ENCODE data around the gene RBM20. TPM values are rescaled to one million over a fixed set of nuclear protein-coding genes. Genes with fewer than 3 reads are reported as not detected.
"Not testable (repeated sequence)": the region's sequence is repeated elsewhere in the genome, so short reads cannot be mapped to it uniquely, and the experiment has no call there.

Gene RBM20
- polyA plus RNA-seq, 1 donor, result 0.96 TPM

DNA sequence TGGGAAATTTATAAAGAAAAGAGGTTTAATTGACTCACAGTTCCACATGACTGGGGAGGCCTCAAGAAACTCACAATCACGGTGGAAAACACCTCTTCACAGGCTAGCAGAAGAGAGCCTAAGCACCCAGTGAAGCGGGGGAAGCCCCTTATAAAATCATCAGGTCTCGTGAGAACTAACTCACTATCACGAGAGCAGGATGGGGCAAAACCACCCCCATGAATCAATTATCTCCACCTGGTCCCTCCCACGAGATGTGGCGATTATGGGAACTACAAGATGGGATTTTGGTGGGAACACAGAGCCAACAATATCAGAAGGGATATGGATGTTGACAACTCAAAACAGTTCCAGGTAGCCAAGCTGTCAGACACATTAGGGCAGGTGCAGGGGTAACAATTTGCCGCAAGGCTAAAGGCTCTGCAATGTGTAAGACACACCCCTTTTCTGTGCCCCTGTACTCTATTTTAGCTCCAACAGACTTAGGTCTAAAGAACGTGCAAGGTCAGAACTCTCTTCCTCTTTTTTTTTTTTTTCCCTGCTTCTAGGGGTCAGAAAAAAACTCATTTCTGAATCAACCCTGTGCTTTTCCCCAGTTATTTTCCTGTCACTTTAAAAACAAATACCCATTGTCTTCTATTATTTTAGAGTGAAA lies 30.7 kb upstream of the RBM20 start:
- Histone ChIP-seq H3K4me3 (ENCODE audit: low read length) (no peak overlapping the region), H3K27ac (ENCODE audit: low read length) (no peak overlapping the region), H3K27me3 (ENCODE audit: control insufficient read depth, insufficient read depth, low read length) (no peaks in the 10 kb centered on the region), H3K9me3 (ENCODE audit: control insufficient read depth, low read depth, low read length) (no peaks in the 10 kb centered on the region), H3K4me1 (ENCODE audit: control insufficient read depth, insufficient read depth, low read length) (no peaks in the 10 kb centered on the region), H3K36me3 (ENCODE audit: control insufficient read depth, insufficient read depth, low read length) (no peaks in the 10 kb centered on the region)
- DNase-seq, result no peak
- 62% methylated on average over 2 of the region's 8 CpGs for WGBS (ENCODE audit: insufficient coverage, low lambda C conversion rate)

DNA sequence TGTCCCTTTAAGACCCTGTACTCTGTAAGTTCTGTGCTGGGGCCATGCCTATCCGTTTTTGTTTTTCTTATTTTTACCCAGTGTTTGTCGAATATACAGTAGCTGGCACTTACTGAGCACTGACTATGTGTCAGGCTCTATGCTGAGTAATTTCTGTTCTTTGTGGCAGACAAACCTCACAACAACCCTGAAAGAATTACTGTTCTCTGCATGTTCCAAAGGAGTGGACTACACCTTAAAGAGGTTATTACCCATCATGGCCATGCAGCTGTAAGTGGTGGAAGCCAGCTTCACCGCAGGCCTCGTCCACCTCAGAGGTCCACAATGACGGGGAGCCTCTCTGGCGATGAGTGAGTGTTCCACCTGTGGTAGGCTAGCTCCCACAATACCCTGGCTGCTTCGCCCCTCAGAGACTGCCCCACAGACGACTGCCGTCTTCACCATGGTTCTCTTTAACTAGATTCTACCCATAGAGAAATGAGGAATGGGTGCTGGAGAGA lies 30.1 kb upstream of the RBM20 start:
- Histone ChIP-seq H3K27ac (ENCODE audit: low read length) (no peak overlapping the region), H3K4me1 (ENCODE audit: control insufficient read depth, insufficient read depth, low read length) (no peaks in the 10 kb centered on the region), H3K27me3 (ENCODE audit: control insufficient read depth, insufficient read depth, low read length) (no peaks in the 10 kb centered on the region), H3K36me3 (ENCODE audit: control insufficient read depth, insufficient read depth, low read length) (no peaks in the 10 kb centered on the region), H3K4me3 (ENCODE audit: low read length) (no peak overlapping the region), H3K9me3 (ENCODE audit: control insufficient read depth, low read depth, low read length) (no peaks in the 10 kb centered on the region)
- WGBS (ENCODE audit: insufficient coverage, low lambda C conversion rate), result 100% methylated on average over 1 of the region's 9 CpGs
- no peak for DNase-seq

DNA sequence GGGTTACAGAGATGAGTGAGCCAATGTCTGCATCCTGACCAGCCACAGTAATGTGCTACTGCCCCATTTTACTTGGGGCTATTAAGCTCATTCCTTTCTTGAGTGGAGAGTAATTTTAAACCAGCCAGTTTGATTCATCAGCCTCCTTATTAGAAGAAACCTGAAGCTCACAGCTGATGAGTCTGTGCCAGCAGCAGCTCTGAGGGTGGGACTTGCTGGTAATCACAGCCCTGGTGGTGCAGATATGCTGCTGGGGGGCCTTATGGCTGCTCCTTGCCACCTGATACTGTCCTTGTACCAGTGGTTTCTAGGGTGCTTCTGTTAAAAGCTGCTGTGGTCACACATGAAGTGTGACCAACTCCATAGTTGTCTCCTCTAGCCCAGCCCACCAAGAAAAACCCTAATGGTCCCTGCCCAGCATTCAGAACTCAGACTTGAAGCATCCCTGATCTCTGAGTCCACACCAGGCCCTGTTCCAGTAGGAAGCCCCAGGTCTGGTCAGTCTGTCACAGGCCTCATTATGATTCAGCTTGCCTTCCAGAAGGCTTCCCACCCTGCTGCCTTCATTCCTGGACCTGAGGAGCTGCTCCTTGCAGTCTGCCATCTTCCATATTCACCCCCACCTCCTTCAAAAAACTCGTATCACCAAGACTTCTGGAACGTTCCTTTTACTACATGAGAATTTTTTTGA lies 28.9 kb upstream of the RBM20 start:
- Histone ChIP-seq H3K27me3 (ENCODE audit: control insufficient read depth, insufficient read depth, low read length) (no peaks in the 10 kb centered on the region), H3K36me3 (ENCODE audit: control insufficient read depth, insufficient read depth, low read length) (no peaks in the 10 kb centered on the region), H3K4me3 (ENCODE audit: low read length) (no peak overlapping the region), H3K27ac (ENCODE audit: low read length) (no peak overlapping the region), H3K9me3 (ENCODE audit: control insufficient read depth, low read depth, low read length) (no peaks in the 10 kb centered on the region), H3K4me1 (ENCODE audit: control insufficient read depth, insufficient read depth, low read length) (no peaks in the 10 kb centered on the region)
- WGBS (ENCODE audit: insufficient coverage, low lambda C conversion rate), result 80% methylated on average over 1 of the region's 2 CpGs
- DNase-seq, result no peak

DNA sequence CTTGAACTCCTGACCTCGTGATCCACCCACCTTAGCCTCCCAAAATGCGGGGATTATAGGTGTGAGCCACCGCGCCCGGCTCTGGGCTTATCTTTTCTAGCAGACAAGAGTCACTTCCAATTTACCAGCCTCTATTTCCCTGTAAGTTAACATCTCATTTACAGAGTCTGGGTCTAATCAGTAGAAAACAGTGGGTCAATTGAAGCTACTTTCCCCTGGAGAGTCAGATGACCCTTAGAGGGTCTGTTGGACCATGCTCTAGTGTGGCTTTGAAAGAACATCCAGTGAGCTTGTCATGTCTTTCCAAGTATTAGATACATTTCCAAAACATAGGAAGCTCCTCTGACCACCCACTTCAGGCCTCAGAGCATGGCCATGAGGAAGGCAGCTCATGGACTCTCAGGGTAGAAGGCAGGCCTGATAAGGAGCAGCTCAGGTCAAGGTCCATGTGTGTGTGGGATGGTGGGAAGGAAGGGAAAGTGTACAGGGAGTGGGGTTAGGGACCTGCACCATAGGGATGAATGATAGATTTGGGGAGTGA lies 27.6 kb upstream of the RBM20 start:
- no peak overlapping the region for H3K4me3 ChIP-seq (ENCODE audit: low read length)
- no peaks in the 10 kb centered on the region for H3K27me3 ChIP-seq (ENCODE audit: control insufficient read depth, insufficient read depth, low read length)
- no peaks in the 10 kb centered on the region for H3K9me3 ChIP-seq (ENCODE audit: control insufficient read depth, low read depth, low read length)
- DNase-seq, result peak in 1 of 2 donors; percentile 32
- H3K36me3 ChIP-seq (ENCODE audit: control insufficient read depth, insufficient read depth, low read length), result no peaks in the 10 kb centered on the region
- WGBS (ENCODE audit: insufficient coverage, low lambda C conversion rate), result no CpG with 5 or more reads among the region's 5 CpGs
- H3K27ac ChIP-seq (ENCODE audit: low read length), result no peak overlapping the region
- no peaks in the 10 kb centered on the region for H3K4me1 ChIP-seq (ENCODE audit: control insufficient read depth, insufficient read depth, low read length)

DNA sequence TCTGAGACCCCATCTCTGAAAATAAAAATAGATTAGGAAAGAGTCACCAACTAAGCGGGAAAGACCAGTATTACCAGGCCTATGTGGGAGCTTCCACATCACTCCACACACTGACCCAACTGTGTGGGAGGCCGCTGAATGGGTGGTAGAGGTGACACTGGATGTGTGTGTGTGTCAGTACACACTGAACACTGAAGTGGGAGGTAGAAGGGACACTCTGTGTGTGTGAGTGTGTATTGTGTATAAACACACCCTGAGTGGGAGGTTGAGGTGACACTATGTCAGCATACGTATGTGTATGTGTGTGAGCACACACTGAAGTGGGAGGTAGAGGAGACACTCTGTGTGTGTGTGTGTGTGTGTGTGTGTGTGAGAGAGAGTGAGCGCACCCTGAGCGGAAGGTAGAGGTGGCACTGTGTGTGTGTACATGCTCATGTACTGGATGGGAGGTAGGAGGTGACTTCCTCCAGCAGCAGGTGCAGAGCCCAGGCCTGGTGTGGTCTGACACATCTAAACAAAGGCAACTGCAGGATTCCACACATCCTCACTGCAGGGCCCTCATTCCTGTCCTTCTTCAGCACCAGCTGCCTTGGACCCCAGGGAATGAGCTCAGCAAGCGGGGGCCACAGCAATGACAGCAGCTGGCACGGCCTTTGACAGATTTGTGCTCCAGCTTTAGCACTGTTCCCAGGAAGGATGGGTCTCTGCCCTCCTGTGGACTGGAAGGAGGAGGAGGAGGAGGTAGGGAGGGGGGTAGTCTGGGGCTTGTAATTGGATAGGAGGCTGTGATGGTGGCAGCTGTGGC lies 26.5 kb upstream of the RBM20 start:
- no CpG with 5 or more reads among the region's 7 CpGs for WGBS (ENCODE audit: insufficient coverage, low lambda C conversion rate)
- Histone ChIP-seq H3K4me3 (ENCODE audit: low read length) (no peak overlapping the region), H3K27me3 (ENCODE audit: control insufficient read depth, insufficient read depth, low read length) (no peaks in the 10 kb centered on the region), H3K36me3 (ENCODE audit: control insufficient read depth, insufficient read depth, low read length) (no peaks in the 10 kb centered on the region), H3K27ac (ENCODE audit: low read length) (no peak overlapping the region), H3K9me3 (ENCODE audit: control insufficient read depth, low read depth, low read length) (no peaks in the 10 kb centered on the region), H3K4me1 (ENCODE audit: control insufficient read depth, insufficient read depth, low read length) (no peaks in the 10 kb centered on the region)
- DNase-seq, result no peak

DNA sequence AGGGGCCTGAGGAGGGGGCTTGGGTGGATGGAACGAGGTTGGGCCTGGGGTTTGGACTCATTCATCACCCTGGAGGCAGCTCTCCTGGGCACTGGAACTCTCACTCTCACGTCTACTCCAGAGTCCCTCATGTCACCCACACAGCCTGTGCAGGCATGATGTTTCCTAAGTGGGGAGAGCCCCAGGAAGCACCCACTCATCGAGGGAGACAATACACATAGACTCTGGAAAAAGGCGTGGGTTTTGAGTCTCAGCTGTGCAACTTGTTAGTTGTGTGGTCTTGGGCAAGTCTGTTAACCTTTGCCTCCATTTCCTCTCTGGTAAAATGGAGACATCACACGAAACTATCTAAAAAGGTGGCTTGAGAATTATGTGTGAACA lies 25.9 kb upstream of the RBM20 start:
- WGBS (ENCODE audit: insufficient coverage, low lambda C conversion rate), result no CpG with 5 or more reads among the region's 5 CpGs
- Histone ChIP-seq H3K36me3 (ENCODE audit: control insufficient read depth, insufficient read depth, low read length) (no peaks in the 10 kb centered on the region), H3K4me3 (ENCODE audit: low read length) (no peak overlapping the region), H3K9me3 (ENCODE audit: control insufficient read depth, low read depth, low read length) (no peaks in the 10 kb centered on the region), H3K4me1 (ENCODE audit: control insufficient read depth, insufficient read depth, low read length) (no peaks in the 10 kb centered on the region), H3K27me3 (ENCODE audit: control insufficient read depth, insufficient read depth, low read length) (no peaks in the 10 kb centered on the region), H3K27ac (ENCODE audit: low read length) (no peak overlapping the region)
- DNase-seq, result no peak

DNA sequence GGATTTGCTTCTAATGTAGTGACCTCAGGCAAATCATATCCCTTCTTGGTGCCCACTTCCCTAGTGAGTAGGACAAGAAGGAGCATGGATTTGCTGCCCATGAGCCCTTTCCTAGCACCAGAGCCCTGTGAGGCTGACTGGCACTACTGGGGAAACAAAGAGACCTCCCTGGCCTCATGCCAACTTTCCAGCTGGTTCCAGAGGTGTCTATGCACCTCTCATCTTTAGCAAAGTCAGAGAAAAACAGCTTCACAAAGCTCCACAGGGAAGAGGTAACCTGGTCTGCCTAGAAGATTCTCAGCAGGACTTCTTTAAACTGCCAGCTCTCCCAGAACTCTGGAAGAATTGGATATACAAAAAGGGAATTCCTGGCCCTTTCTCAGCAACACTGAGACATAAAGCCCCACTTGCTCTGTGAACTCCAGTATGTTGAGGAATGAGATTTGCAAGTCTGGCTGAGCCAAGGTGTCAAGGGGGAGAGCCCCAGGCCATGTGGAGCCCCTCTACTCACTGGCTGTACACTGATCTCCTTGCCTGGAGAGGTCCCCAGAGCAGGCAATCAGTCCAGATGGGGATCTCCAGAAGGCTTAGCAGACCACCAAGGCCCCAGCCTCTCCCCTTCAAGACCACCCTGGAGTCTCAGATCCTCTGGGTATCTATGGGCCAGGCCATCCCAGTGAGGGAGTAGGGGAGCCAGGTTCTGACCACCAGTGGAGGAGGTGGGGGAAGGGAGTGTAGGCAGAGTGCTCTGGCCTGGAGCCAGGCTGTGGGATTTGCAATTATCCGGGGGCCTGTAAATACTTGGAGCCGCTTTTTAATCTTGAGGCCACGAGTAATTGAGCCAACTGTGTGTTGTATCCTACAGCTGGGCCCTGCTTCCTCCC lies 24.4 kb upstream of the RBM20 start:
- H3K9me3 ChIP-seq (ENCODE audit: control insufficient read depth, low read depth, low read length), result no peaks in the 10 kb centered on the region
- H3K27ac ChIP-seq (ENCODE audit: low read length), result no peak overlapping the region
- H3K27me3 ChIP-seq (ENCODE audit: control insufficient read depth, insufficient read depth, low read length), result no peaks in the 10 kb centered on the region
- no peaks in the 10 kb centered on the region for H3K4me1 ChIP-seq (ENCODE audit: control insufficient read depth, insufficient read depth, low read length)
- no peak for DNase-seq
- WGBS (ENCODE audit: insufficient coverage, low lambda C conversion rate), result no CpG with 5 or more reads among the region's 3 CpGs
- no peak overlapping the region for H3K4me3 ChIP-seq (ENCODE audit: low read length)
- no peaks in the 10 kb centered on the region for H3K36me3 ChIP-seq (ENCODE audit: control insufficient read depth, insufficient read depth, low read length)

DNA sequence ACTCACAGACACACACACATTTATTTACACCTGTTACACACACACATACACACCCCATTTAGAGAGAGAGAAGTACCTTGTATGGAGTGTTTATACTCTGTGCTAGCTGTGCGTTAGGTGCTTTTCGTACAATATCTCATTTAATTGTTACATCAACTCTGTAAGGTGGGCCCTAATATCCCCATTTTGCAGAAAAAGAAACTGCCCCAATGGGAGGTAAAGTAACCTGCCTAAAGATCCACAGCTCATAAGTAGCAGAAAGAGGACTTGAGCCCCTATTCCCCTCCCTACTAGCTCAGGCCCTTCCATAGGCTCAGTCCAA lies 23.8 kb upstream of the RBM20 start:
- Histone ChIP-seq H3K27me3 (ENCODE audit: control insufficient read depth, insufficient read depth, low read length) (no peaks in the 10 kb centered on the region), H3K27ac (ENCODE audit: low read length) (no peak overlapping the region), H3K9me3 (ENCODE audit: control insufficient read depth, low read depth, low read length) (no peaks in the 10 kb centered on the region), H3K4me1 (ENCODE audit: control insufficient read depth, insufficient read depth, low read length) (peaks cover 2% of the 10 kb centered on the region), H3K36me3 (ENCODE audit: control insufficient read depth, insufficient read depth, low read length) (no peaks in the 10 kb centered on the region), H3K4me3 (ENCODE audit: low read length) (no peak overlapping the region)
- DNase-seq, result no peak
- WGBS (ENCODE audit: insufficient coverage, low lambda C conversion rate), result no CpG with 5 or more reads among the region's 2 CpGs

DNA sequence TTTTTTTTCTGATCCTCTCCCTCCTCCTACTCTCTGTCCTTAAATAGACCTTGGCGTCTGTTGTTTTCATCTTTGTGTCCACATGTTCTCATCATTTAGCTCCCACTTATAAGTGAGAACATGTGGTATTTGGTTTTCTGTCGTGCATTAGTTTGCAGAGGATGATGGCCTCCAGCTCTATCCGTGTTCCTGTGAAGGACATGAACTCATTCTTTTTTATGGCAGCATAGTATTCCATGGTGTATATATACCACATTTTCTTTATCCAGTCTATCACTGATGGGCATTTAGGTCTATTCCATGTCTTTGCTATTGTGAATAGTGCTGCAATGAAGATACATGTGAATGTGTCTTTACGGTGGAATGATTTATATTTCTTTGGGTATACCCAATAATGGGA lies 20.8 kb upstream of the RBM20 start:
- not testable (repeated sequence) for H3K27me3 ChIP-seq (ENCODE audit: control insufficient read depth, insufficient read depth, low read length); H3K9me3 ChIP-seq (ENCODE audit: control insufficient read depth, low read depth, low read length); DNase-seq; H3K36me3 ChIP-seq (ENCODE audit: control insufficient read depth, insufficient read depth, low read length); H3K27ac ChIP-seq (ENCODE audit: low read length); H3K4me3 ChIP-seq (ENCODE audit: low read length)
- whole genome bisulfite sequencing (ENCODE audit: insufficient coverage, low lambda C conversion rate), result no CpG with 5 or more reads among the region's 4 CpGs
- H3K4me1 ChIP-seq (ENCODE audit: control insufficient read depth, insufficient read depth, low read length), result peaks cover 12% of the 10 kb centered on the region
